Vagina (tissue), 2 donors: ENCODE data around the gene PLAC1.

Source experiments
- CTCF ChIP-seq, 3 experiments: fragments of 450-650 bp in 2 of 3; fragments of 200-600 bp in 1 of 3; sonication (generic) in 1 of 3; IDR thresholded peaks; one replicate each; pipeline ENCODE4 v1.5.1; 2017 to 2019; ENCODE audit warnings: antibody characterized with exemption in 3 of 3, mild to moderate bottlenecking in 2 of 3, moderate library complexity in 2 of 3
- POLR2AphosphoS5 ChIP-seq, 2 donors: sonication (generic); formaldehyde crosslinking; IDR thresholded peaks; one replicate each; pipeline ENCODE4 v1.9.0; 2017; ENCODE audit warnings: antibody characterized with exemption in 2 of 2, mild to moderate bottlenecking in 2 of 2, low read depth in 1 of 2; ENCODE audit not compliant: insufficient read depth in 1 of 2

DNA sequence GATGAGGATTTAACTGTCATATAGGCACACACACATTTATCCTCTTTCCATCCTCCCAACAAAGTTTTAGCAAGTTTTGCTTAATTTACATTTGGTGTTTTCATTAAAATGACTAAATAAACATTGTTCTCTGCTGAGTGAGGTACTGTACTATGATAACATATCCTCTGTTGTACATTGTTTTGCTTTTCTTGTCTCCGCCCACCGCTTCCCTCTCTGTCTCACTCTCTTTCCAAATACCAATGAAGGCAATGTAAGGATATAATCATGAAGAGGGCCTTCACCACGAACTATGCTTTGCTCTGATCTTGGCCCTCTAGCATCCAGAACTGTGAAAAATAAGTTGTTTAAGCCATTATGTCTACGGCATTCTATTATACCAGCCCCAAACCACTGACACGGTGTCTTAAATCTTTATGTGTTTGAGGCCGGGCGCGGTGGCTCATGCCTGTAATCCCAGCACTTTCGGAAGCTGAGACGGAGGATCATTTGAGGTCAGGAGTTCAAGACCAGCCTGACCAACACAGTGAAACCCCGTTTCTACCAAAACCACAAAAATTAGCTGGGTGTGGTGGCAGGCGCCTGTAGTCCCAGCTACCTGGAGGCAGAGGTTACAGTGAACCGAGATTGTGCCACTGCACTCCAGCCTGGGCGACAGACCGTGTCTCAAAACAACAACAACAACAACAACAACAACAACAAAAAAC lies 133.0 kb downstream of the PLAC1 start:
- no peak for TF ChIP-seq CTCF (IDR thresholded peaks at IDR 0.05)
- no peak for TF ChIP-seq POLR2AphosphoS5 (IDR thresholded peaks at IDR 0.05; ENCODE audit: insufficient read depth in 1 of 2, low read depth in 1 of 2)
